Gastrocnemius medialis (tissue), 4 donors: ENCODE data around the gene RGP1. TPM values are rescaled to one million over a fixed set of nuclear protein-coding genes. Genes with fewer than 3 reads are reported as not detected.

Source experiments
- ATAC-seq, 2 donors: fragments of 150-250 bp; one replicate each; pipeline ENCODE4 v1.9.1; 2016
- DNase-seq, 2 donors: peaks; one replicate each; pipeline ENCODE4 v3.0.0-alpha.2; 2019
- H3K27ac ChIP-seq, 4 donors: fragments of 200-600 bp; sonication (generic); 1 replicate in 1 of 4; 2 replicates in 3 of 4; pipeline ENCODE4 v1.5.1; 2016 to 2018; ENCODE audit warnings: mild to moderate bottlenecking in 2 of 4, moderate library complexity in 1 of 4
- H3K27me3 ChIP-seq, 3 donors: fragments of 200-600 bp; sonication (generic) in 2 of 3; 1 replicate in 1 of 3; 2 replicates in 2 of 3; pipeline versions ENCODE4 v1.5.1 to v1.6.0; 2016 to 2019; ENCODE audit warnings: mild to moderate bottlenecking in 1 of 3, moderate library complexity in 1 of 3
- H3K36me3 ChIP-seq, 2 donors: fragments of 200-600 bp; sonication (generic) in 1 of 2; one replicate each; pipeline ENCODE4 v1.5.1; 2017 to 2018
- H3K4me1 ChIP-seq, 2 donors: fragments of 200-600 bp; sonication (generic) in 1 of 2; one replicate each; pipeline ENCODE4 v1.5.1; 2016 to 2017; ENCODE audit warnings: mild to moderate bottlenecking in 2 of 2
- H3K4me3 ChIP-seq, 4 donors: fragments of 200-600 bp; sonication (generic) in 3 of 4; 1 replicate in 1 of 4; 2 replicates in 3 of 4; pipeline ENCODE4 v1.5.1; 2016 to 2019; ENCODE audit warnings: mild to moderate bottlenecking in 2 of 4
- H3K9me3 ChIP-seq, 3 donors: fragments of 200-600 bp; sonication (generic) in 2 of 3; 1 replicate in 1 of 3; 2 replicates in 2 of 3; pipeline ENCODE4 v1.5.1; 2016 to 2019
- CTCF ChIP-seq, 5 experiments: fragments of 450-650 bp in 3 of 5; fragments of 200-600 bp in 2 of 5; sonication (generic) in 2 of 5; IDR thresholded peaks in 4 of 5; conservative IDR thresholded peaks in 1 of 5; 1 replicate in 4 of 5; 2 replicates in 1 of 5; pipeline ENCODE4 v1.5.1; 2016 to 2019; ENCODE audit warnings: antibody characterized with exemption in 5 of 5, mild to moderate bottlenecking in 3 of 5, moderate library complexity in 3 of 5
- POLR2A ChIP-seq, 2 donors: fragments of 450-650 bp; IDR thresholded peaks; one replicate each; pipeline ENCODE4 v1.6.1; 2017; ENCODE audit warnings: antibody characterized with exemption in 2 of 2, mild to moderate bottlenecking in 2 of 2, moderate library complexity in 2 of 2
- in situ Hi-C, 4 donors: fragments of 200-750 bp; cut with MboI; loops; one replicate each; pipeline versions ENCODE4 v1.15.0 to v1.8.0; 2017; ENCODE audit warnings: low sequenced_read_pairs in 4 of 4
- intact Hi-C: fragments of 100-400 bp; cut with DNase I; formaldehyde crosslinking; loops from one replicate; pipeline ENCODE4 v1.15.1; 2023; ENCODE audit warnings: low total_unique reads
- total RNA-seq, 4 donors: library from RNA; depleted of rRNA; stranded (reverse); fragments of >200 nt; gene quantifications; one replicate each; pipeline versions ENCODE4 v1.1.0 to v1.2.3, GENCODE V29; 2016

RGP1 gene
- total RNA-seq, 4 donors from 2014 or later, result 22.0 to 41.1 (median 36.3) TPM

GRCh38 chr9:35729700-35730485 lies 19.2 kb upstream of the RGP1 start:
- Histone ChIP-seq H3K27ac (peak overlapping the region; percentile 88 to 98 (median 92)), H3K9me3 (no peaks in the 10 kb centered on the region), H3K4me3 (peak overlapping the region; percentile 27 to 94 (median 77)), H3K36me3 (peaks cover 0 to 19% of the 10 kb centered on the region in 2 donors), H3K27me3 (no peaks in the 10 kb centered on the region), H3K4me1 (peaks cover 51 to 65% of the 10 kb centered on the region in 2 donors)
- ATAC-seq (no peak), DNase-seq (peak; percentile 19 to 51)
- TF ChIP-seq CTCF (IDR thresholded peaks at IDR 0.05 in 4 of 5, conservative IDR thresholded peaks at IDR 0.05 in 1 of 5) (peak in 3 of 5 experiments; percentile 30 to 50 (median 44)), POLR2A (IDR thresholded peaks at IDR 0.05) (no peak)
- intact Hi-C loops, result loop anchor here (5.0 to 10.0 kb wide), 2 partner anchors 245 to 462 kb away; partner anchors contain the start of gene CLTA
- in situ Hi-C loops, result loop anchor here in 2 of 4 donors (10.0 to 25.0 kb wide), 2 partner anchors 65 to 243 kb away; partner anchors contain the start of genes ARHGEF39 (in 1 of the 2) and RUSC2 (in 1 of the 2)

DNA sequence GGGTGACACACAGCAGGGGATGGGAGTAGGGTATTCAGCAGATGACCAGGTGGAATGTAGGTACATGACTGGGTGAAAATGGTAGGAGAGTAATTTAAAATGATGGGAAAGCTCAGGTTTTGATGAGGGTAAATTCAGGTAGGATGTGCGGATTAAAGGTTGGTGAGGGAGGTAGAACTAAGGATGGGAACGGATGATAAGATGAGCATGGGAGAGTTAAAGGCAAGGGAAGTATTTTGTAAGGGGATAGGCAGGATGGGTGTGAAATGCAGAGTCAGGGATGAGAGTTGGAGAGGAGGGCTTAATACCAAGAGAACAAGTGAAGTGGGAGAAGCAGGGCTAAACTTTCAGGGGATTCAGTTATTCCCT lies 18.6 kb upstream of the RGP1 start:
- in situ Hi-C loops, result loop anchor here in 1 of 4 donors (25.0 kb wide), 1 partner anchor 243 kb away; the partner anchor contains the start of gene RUSC2
- TF ChIP-seq POLR2A (IDR thresholded peaks at IDR 0.05), result no peak
- TF ChIP-seq CTCF (IDR thresholded peaks at IDR 0.05 in 4 of 5, conservative IDR thresholded peaks at IDR 0.05 in 1 of 5), result no peak
- H3K27me3 ChIP-seq, result no peaks in the 10 kb centered on the region
- H3K4me1 ChIP-seq, result peaks cover 51 to 65% of the 10 kb centered on the region in 2 donors
- intact Hi-C loops, result loop anchor here (5.0 to 10.0 kb wide), 2 partner anchors 246 to 462 kb away; partner anchors contain the start of gene CLTA
- no peaks in the 10 kb centered on the region for H3K9me3 ChIP-seq
- no peak for ATAC-seq
- H3K27ac ChIP-seq, result peak overlapping the region; percentile 88 to 98 (median 92)
- peak overlapping the region; percentile 68 to 94 (median 87) for H3K4me3 ChIP-seq
- H3K36me3 ChIP-seq, result peaks cover 0 to 19% of the 10 kb centered on the region in 2 donors
- DNase-seq, result no peak

GRCh38 chr9:35731415-35732184 lies 17.5 kb upstream of the RGP1 start:
- ATAC-seq (no peak), DNase-seq (no peak)
- Histone ChIP-seq H3K36me3 (peaks cover 0 to 28% of the 10 kb centered on the region in 2 donors), H3K27ac (peak overlapping the region; percentile 88 to 98 (median 92)), H3K27me3 (no peaks in the 10 kb centered on the region), H3K9me3 (no peaks in the 10 kb centered on the region), H3K4me3 (peak overlapping the region; percentile 68 to 94 (median 87)), H3K4me1 (peaks cover 51 to 62% of the 10 kb centered on the region in 2 donors)
- intact Hi-C loops (loop anchor here (1.0 to 10.0 kb wide), 8 partner anchors 18 to 461 kb away; partner anchors contain the start of genes CCDC107, CLTA, GBA2 and HINT2), in situ Hi-C loops (loop anchor here in 1 of 4 donors (25.0 kb wide), 1 partner anchor 244 kb away; the partner anchor contains the start of gene RUSC2)
- TF ChIP-seq POLR2A (IDR thresholded peaks at IDR 0.05) (no peak), CTCF (IDR thresholded peaks at IDR 0.05 in 4 of 5, conservative IDR thresholded peaks at IDR 0.05 in 1 of 5) (no peak)

DNA sequence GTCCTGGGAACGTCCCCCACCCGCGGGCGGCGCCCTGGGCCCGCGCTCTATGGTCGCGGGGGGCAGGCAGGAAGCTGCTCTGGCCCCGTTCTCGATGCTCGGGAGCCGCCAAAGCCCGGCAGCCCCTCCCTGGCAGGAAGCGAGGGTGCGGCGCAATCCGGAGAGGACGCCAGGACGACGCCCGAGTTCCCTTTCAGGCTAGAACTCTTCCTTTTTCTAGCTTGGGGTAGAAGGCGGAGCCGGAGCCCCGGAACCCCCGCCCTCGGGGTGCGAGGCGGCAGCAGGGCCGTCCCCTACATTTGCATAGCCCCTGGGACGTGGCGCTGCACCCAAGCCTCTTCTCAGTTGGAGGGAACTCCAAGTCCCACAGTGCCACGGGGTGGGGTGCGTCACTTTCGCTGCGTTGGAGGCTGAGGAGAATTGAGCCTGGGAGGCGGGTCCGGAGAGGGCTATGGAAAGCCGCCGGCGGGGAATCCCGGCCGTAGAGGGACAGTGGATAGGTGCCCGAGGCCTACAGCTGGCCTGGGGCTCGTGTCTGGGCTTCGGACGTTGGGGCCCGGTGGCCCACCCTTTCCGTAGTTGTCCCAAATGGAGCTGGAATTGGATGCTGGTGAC lies 16.8 kb upstream of the RGP1 start, which contains the start of the genes CREB3 and TLN1:
Gene CREB3 (plus strand): TSS at position 482 of the 615 bp plus-strand sequence. CDS start 107 bp downstream, at position 589.
Gene TLN1 (minus strand): TSS at position 11 of the 615 bp plus-strand sequence. CDS start 6,501 bp downstream, outside the sequence.
- peaks cover 0 to 35% of the 10 kb centered on the region in 2 donors for H3K36me3 ChIP-seq
- ATAC-seq (peak; percentile 81 to 85), DNase-seq (peak; percentile 97)
- intact Hi-C loops (loop anchor here (1.0 to 10.0 kb wide), 8 partner anchors 17 to 460 kb away; partner anchors contain the start of genes CCDC107, CLTA, GBA2 and HINT2), in situ Hi-C loops (loop anchor here in 1 of 4 donors (25.0 kb wide), 1 partner anchor 245 kb away; the partner anchor contains the start of gene RUSC2)
- no peaks in the 10 kb centered on the region for H3K27me3 ChIP-seq
- TF ChIP-seq CTCF (IDR thresholded peaks at IDR 0.05 in 4 of 5, conservative IDR thresholded peaks at IDR 0.05 in 1 of 5), result no peak
- TF ChIP-seq POLR2A (IDR thresholded peaks at IDR 0.05), result peak; percentile 75 to 92
- H3K9me3 ChIP-seq, result no peaks in the 10 kb centered on the region
- H3K27ac ChIP-seq, result peak within 1 kb of the TSS; percentile 88 to 98 (median 92)
- H3K4me3 ChIP-seq, result peak within 1 kb of the TSS; percentile 68 to 94 (median 87)
- peaks cover 51 to 55% of the 10 kb centered on the region in 2 donors for H3K4me1 ChIP-seq
